ENCODE data around the gene ETV3. TPM values are rescaled to one million over a fixed set of nuclear protein-coding genes. Genes with fewer than 3 reads are reported as not detected.

Gene ETV3
- total and polyA plus RNA-seq, 2 of the 4 experiments (the other 2 are of a cell fraction) = 6.4 to 14.7 TPM

- no peaks in the 10 kb centered on the region for H3K27me3 ChIP-seq (ENCODE audit: control insufficient read depth, insufficient read depth, low read length)
- ATAC-seq (ENCODE audit: low read depth) (no peak), DNase-seq (no peak)
- H3K23ac ChIP-seq (ENCODE audit: low read depth, low read length) = no peak overlapping the region
- CTCF ChIA-PET = interaction anchor here (1.2 kb wide), 1 partner anchor 21 kb away, joined by 4 read pairs; no protein-coding TSS in a partner anchor
- intact Hi-C loops (cut with micrococcal nuclease) = loop anchor here (5.0 kb wide), 1 partner anchor 43 kb away; no protein-coding TSS in a partner anchor
- no peak overlapping the region for H3K56ac ChIP-seq (ENCODE audit: extremely low read depth, insufficient read depth, low read length)
- no peak overlapping the region for H3K27ac ChIP-seq (ENCODE audit: insufficient read depth, low read length)
- H2AK9ac ChIP-seq (replicated peaks; ENCODE audit: low read depth, low read length, poor library complexity) = no peak overlapping the region
- peaks cover 33% of the 10 kb centered on the region for H3K36me3 ChIP-seq (ENCODE audit: control insufficient read depth, insufficient read depth, low read length)
- no peak overlapping the region for H3K4me3 ChIP-seq (ENCODE audit: insufficient read depth, low read depth, low read length)
- H3K79me1 ChIP-seq (ENCODE audit: low read depth in 1 of 2, low read length in 2 of 2) = peaks cover 31 to 41% of the 10 kb centered on the region in 2 experiments
- H3K4me2 ChIP-seq (ENCODE audit: low read depth, low read length) = no peak overlapping the region
- H2AFZ ChIP-seq (replicated peaks; ENCODE audit: low read length, poor library complexity) = no peak overlapping the region
- in situ Hi-C loops (cut with MboI; ENCODE audit: low sequenced_read_pairs) = no loop called here
- peaks cover 2% of the 10 kb centered on the region; the same call in 1 of the 2 replicates for H3K9me1 ChIP-seq (ENCODE audit: insufficient read depth, low read length)
- H4K5ac ChIP-seq (ENCODE audit: low read depth, low read length) = no peak overlapping the region
- BruUV-seq (replicated peaks) = no TSS peak
- TF ChIP-seq FOS (IDR thresholded peaks at IDR 0.05; ENCODE audit: low read depth, low read length) = no peak
- TF ChIP-seq MXI1 (IDR thresholded peaks at IDR 0.05; ENCODE audit: borderline replicate concordance, low read depth, low read length) = no peak
- TF ChIP-seq USF2 (IDR thresholded peaks at IDR 0.05; ENCODE audit: low read depth, low read length) = no peak
- TF ChIP-seq BHLHE40 (IDR thresholded peaks at IDR 0.05; ENCODE audit: low read depth, low read length) = no peak
- TF ChIP-seq POLR2A (IDR thresholded peaks at IDR 0.05; ENCODE audit: low read depth, low read length) = no peak
- TF ChIP-seq, protein P1, sequence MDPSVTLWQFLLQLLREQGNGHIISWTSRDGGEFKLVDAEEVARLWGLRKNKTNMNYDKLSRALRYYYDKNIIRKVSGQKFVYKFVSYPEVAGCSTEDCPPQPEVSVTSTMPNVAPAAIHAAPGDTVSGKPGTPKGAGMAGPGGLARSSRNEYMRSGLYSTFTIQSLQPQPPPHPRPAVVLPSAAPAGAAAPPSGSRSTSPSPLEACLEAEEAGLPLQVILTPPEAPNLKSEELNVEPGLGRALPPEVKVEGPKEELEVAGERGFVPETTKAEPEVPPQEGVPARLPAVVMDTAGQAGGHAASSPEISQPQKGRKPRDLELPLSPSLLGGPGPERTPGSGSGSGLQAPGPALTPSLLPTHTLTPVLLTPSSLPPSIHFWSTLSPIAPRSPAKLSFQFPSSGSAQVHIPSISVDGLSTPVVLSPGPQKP (IDR thresholded peaks at IDR 0.05; ENCODE audit: borderline replicate concordance, low read depth, low read length) = no peak
- no peak for TF ChIP-seq CEBPB (IDR thresholded peaks at IDR 0.05; ENCODE audit: low read depth, low read length)
- no peak for TF ChIP-seq CTCF (conservative IDR thresholded peaks at IDR 0.05; ENCODE audit: low read depth, low read length)
- no peak for TF ChIP-seq NFE2L2 (IDR thresholded peaks at IDR 0.05; ENCODE audit: low read depth, low read length)
- no peak for TF ChIP-seq CHD1 (IDR thresholded peaks at IDR 0.05; ENCODE audit: low read depth, low read length)
- TF ChIP-seq RAD21 (IDR thresholded peaks at IDR 0.05; ENCODE audit: low read length) = no peak
- no peak for TF ChIP-seq SMC3 (IDR thresholded peaks at IDR 0.05; ENCODE audit: low read depth, low read length)
- TF ChIP-seq MAFK (IDR thresholded peaks at IDR 0.05; ENCODE audit: low read depth, low read length) = no peak
- TF ChIP-seq MAZ (IDR thresholded peaks at IDR 0.05; ENCODE audit: borderline replicate concordance, low read depth, low read length) = no peak
- H2AK5ac ChIP-seq (ENCODE audit: low read depth, low read length) = no peak overlapping the region
- H4K91ac ChIP-seq (ENCODE audit: insufficient read depth, low read depth, low read length) = no peak overlapping the region
- H4K8ac ChIP-seq (ENCODE audit: low read depth in 2 of 2, low read length in 2 of 2) = no peak overlapping the region
- H3K4me1 ChIP-seq (ENCODE audit: control insufficient read depth, insufficient read depth, low read length) = peaks cover 4% of the 10 kb centered on the region
- no peak overlapping the region for H2BK5ac ChIP-seq (ENCODE audit: low read depth, low read length, poor library complexity, severe bottlenecking)
- H3K18ac ChIP-seq (ENCODE audit: low read depth, low read length) = no peak overlapping the region
- H3K4ac ChIP-seq (ENCODE audit: low read depth, low read length) = no peak overlapping the region
- WGBS, 2 experiments (ENCODE audit: extremely low coverage in 2 of 2, insufficient read length in 1 of 2) = 83% methylated on average over 1 of the region's 2 CpGs; no CpG with 5 or more reads in 1 of the 2 experiments
- peaks cover 24% of the 10 kb centered on the region for H4K20me1 ChIP-seq (ENCODE audit: insufficient read depth, low read length)
- no peaks in the 10 kb centered on the region for H3K9me3 ChIP-seq (ENCODE audit: control insufficient read depth, insufficient read depth, low read length)
- H2BK120ac ChIP-seq (ENCODE audit: low read depth, low read length) = no peak overlapping the region
- no peak overlapping the region for H3K14ac ChIP-seq (replicated peaks; ENCODE audit: low read depth, low read length)
- dilution Hi-C loops (cut with HindIII; ENCODE audit: low sequenced_read_pairs, unreplicated experiment) = no loop called here
- no peak overlapping the region for H2BK20ac ChIP-seq (ENCODE audit: low read depth, low read length)
- no peak overlapping the region for H3K9ac ChIP-seq (ENCODE audit: low read depth, low read length)
- POLR2A ChIA-PET (ENCODE audit: unreplicated experiment) = no interaction called here
- H2BK15ac ChIP-seq (ENCODE audit: low read depth, low read length) = no peak overlapping the region
Measured at GRCh38 chr1:157135070-157135469, 3.1 kb downstream of the ETV3 start.
